HG02588 (cell line): ENCODE data around the gene ADM2.

Source experiments
- ATAC-seq: cut with Tn5 transposase; IDR thresholded peaks from one replicate; pipeline ENCODE4 v1.9.1; 2021; ENCODE audit warnings: mild to moderate bottlenecking, moderate library complexity; ENCODE audit not compliant: unreplicated experiment

The ADM2 gene

DNA sequence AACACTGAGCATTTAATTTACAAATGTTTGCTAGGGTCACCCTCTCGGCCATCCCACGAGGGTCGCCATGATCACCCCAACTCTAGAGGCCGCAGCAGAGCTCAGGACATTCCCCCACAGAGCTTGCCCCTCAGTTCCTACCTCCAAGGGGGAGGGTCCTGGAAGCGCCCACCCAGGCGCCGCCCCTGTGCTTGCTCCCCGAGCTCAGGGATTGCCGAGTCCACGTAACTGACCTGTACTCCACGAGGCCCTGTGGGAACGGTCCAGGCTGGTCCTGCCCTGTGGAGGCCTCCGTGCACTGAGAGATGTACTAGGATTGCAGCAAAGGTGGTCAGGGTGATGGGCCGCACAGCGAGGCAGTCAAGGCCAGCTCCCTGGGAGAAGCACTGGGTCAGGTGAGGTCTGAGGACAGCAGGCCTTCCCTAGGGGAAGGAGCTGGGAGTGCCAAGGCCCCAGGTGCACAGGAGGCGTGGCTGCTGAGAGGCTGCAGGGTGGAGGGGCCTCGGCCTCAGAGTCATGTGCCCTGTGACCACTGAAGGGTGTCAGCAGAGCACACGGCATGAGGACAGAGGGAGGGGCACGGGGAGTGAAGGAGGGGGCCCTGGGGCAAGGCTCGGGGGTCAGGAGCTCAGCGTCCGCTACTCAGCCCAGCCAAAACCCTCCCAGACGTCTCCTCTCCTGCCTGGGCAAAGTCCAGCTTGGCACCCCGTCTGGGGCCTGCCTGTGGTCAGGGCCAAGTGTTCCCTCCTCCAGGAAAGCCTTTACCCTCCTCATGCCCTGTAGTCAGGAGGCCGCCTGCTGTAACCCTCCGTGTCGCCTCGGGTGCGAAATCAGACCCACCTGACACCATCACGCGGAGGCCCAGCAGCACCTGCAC is 2.9 kb downstream of the ADM2 start:
- no peak for ATAC-seq

DNA sequence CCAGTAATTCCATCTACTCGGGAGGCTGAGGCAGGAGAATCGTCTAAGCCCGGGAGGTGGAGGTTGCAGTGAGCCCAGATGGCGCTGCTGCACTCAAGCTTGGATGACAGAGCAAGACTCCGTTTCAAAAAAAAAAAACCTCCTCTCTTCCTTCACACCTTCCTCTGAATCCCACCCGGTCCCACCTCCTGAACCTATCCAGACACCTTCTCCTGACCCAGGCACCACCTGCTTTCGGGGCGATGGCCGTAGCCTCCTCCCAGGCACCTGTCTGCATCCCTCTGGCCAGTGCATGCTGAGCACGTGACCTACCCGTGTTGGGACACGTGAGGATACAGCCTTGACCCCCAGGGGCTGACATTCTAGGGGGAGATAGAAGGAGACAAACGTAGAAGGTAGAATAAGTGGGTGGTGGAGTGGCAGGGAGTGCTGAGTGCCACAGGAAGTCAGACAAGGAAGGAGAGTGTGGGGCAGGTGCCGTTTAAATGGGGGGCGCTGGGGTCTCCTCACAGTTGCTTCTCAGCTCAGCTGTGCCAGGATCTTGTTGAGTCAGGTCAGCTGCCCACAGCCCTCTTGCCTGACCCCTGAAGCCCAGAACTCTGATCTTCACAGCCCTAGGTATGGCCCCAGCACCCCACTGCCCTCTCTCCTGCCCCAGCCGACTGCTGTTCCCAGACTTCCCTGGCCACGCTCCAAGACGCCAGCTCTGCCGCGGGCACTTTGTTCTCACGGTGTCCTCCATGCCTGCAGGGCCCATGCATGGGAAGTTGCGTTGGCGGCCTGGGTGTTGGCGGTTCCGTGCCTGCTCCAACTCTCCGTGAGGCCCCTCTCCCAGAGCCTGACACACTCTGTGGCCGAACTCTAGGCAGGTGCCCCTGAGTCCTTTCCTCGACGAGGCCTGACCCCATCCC is 4.1 kb downstream of the ADM2 start:
- no peak for ATAC-seq

DNA sequence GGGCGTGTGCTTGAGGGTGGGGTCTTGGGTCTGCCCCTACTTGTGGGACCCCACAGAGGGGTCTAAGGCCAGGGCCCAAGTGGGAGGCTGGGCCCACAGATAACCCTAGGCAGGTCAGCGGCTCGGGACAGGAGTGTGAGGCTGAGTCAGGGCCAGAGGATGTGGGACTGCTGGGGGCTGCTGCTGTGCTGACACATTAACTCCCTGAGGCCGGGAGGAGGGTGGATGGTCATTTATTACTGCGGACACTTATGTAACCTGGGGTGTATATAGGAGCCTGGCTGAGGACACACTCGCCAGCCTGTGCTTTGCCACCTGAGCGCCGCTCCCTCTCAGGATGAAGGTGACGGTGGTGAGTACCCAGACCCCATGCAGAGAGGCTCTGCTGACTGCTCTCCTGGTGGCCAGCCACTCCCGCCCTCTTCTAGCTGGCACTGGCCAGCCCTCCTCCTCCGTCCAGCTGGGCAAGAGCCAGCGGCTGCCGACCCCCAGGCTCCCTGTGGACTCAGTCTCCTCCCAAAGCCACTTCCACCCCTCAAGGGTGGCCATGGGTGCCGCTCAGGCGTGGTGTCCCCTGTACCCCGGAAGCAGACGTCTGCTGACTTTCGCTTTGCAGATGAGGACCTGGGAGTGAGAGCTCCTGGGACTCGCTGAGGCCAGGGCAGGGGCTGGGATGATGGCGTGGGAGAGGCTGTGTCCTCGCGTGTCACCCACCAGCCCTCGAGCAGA is 5.4 kb downstream of the ADM2 start, which contains the start of gene MIOX:
Gene MIOX, plus strand, starts transcription at position 299 of the 729 bp plus-strand sequence. Its CDS starts 39 bp downstream, at position 338.
- ATAC-seq, result no peak

DNA sequence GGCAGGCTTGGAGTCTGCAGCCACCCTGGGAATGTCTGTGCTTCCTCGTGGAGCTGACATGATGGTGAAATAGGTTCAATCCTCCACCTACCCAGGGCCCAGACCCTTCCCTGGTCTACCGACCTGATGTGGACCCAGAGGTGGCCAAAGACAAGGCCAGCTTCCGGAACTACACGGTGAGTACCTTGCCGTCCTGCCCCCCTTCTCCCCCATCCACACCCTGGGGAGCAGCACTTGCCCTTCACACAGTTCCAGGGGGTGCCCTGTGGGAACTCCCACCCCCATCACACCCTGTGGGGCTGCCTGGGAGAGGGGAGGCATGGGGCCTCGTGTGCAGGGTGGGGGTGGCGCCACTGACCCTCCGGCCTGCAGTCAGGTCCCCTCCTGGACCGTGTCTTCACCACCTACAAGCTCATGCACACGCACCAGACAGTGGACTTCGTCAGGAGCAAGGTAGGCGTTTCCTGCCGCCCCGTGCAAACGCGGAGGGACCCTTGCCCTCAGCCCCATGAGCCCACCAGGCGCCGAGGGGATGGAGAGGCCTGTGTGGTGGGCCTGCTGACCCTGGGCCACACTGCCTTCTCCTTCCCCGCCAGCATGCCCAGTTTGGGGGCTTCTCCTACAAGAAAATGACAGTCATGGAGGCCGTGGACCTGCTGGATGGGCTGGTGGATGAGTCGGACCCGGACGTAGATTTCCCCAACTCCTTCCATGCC is 6.1 kb downstream of the ADM2 start:
- ATAC-seq, result no peak

DNA sequence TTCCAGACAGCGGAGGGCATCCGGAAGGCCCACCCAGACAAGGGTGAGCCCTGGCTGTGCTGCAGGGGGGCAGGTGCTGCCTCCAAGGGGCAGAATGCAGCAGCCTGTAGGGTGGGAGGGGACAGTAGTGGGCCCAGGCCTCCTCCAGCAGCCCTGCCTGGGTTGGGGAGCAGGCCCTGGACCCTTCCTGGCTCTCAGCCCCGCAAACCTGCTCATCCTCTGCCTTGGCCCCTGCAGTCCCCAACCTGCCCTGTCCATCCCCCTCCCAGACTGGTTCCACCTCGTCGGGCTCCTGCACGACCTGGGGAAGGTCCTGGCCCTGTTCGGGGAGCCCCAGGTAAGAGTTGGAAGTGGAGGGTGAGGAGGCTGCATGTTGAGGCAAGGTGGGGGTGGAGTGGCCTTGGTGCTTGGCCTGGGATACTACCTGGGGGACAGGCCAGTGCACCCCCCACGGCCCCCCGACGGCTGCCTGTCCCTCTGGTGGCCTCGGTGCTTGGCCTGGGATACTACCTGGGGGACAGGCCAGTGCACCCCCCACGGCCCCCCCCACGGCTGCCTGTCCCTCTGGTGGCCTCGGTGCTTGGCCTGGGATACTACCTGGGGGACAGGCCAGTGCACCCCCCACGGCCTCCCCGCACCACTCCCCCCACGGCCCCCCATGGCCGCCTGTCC is 6.8 kb downstream of the ADM2 start:
- ATAC-seq, result no peak

DNA sequence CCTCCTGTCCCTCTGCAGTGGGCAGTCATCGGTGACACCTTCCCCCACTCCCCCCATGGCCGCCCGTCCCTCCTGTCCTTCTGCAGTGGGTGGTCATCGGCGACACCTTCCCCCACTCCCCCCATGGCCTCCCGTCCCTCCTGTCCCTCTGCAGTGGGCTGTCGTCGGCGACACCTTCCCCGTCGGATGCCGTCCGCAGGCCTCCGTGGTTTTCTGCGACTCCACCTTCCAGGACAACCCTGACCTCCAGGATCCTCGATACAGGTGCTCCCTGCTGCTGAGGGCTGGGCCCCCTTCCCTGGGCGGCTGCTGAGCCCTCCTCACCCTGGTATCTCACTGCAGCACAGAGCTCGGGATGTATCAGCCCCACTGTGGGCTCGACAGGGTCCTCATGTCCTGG is 7.5 kb downstream of the ADM2 start:
- ATAC-seq, result no peak

DNA sequence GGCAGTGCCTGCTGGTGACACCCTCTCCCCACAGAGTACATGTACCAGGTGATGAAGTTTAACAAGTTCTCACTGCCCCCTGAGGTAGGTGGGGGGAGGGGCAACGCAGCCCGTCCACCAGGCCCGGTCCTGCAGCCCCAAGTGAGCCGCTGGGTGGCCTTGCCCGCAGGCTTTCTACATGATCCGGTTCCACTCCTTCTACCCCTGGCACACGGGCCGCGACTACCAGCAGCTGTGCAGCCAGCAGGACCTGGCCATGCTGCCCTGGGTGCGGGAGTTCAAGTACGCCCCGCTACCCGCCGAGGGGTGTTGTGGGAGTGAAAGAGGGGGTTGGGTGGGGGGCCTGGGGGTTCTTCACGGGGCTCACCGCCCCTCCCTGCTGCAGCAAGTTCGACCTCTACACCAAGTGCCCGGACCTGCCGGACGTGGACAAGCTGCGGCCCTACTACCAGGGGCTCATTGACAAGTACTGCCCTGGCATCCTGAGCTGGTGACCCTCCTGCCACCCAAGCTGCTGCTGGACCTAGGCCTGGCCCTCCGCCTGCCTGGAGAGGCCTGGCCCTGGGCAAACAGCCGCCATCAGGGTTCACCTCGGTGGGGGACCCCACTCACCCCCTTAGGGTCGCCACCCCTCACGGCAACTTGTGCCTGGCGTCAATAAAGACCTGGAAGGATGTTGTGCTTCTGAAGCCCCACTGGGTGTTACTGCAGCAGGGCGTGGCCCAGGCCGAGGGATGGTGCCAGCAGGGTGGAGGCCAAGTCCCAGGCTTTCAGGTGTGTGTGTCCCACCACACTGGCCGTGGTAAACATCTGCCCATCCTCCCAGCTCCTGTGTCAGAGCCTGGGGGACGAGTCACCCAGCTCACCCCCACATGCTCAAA is 8.3 kb downstream of the ADM2 start:
- ATAC-seq, result no peak

DNA sequence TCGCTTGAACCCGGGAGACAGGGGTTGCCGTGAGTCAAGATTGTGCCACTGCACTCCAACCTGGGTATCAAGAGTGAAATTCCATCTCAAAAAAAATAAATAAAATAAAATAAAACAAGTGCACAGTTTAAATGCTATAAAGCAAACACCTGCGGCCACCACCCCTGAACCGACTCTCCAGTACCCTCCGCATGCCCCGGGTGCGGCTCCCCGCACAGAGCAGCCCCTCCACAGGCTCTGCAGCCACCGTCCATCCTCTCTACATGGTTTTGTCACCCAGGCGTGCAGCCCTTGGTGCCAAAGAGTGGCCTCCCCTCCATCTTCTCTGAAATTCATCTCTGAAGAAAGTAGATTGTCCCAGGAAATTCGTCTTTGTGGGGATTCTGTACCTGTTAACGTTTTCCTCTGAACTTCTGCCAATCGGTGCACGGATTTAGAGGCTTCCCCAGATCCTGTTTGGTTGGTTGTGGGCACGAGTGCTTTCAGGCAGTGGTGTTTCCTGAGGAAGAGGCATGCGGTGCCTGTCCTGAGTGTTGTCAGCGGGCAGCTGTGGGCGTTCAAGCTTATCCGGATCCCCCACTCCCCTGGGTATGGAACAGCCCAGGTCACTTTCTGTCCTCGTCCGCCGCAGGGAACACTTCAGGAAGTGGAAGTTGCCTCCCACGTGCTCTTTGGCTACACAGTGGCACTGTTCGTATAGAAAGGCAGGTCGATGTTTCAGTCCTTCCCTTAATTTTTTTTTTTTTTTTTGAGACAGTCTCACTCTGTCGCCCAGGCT is 9.4 kb downstream of the ADM2 start:
- ATAC-seq, result no peak

DNA sequence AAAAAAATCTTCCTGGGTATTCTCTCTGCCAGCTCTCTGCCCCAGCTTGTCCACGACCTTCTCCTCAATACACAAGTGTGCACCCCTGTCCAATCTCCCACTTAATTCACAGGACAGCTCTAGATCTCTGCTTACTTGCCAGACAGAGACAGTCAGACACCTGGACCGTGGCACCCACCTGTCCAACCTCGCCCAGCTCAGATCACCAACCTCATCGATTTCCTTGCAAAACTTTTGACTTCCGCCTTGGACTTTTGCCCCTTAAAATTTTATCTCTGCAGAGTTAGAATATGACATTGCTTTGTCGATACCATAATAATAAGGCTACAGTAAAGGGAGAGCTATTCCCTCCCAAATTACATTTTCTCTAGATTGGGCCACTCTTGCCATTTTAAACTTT is 15.8 kb downstream of the ADM2 start:
- ATAC-seq, result no peak

DNA sequence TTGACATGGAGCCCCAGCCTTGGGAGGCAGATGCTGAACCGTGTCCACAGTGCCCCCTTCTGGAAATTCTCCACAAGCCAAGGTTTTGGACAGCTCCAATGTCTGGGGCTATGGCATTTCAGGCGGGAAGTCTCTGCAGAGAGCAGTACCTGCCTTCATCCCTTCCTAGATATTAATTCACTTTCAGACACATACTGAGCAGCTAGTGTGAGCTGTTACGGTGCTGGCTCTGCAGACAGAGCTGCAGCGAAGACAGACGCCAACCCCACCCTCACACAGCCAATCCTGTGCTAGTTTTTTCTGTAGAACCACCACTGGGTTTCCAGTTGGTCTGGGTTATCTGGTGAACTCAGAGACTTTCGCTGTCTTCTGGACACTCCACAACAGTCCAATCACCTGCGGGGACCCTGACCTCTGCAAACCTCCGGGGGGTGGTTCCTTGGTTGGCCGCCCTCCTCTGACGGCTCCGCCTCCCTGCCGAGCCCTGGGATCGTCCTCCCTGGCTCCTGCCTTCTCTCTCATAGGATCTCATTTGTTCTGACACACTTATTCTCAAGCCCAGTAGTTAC is 17.1 kb downstream of the ADM2 start:
- no peak for ATAC-seq

DNA sequence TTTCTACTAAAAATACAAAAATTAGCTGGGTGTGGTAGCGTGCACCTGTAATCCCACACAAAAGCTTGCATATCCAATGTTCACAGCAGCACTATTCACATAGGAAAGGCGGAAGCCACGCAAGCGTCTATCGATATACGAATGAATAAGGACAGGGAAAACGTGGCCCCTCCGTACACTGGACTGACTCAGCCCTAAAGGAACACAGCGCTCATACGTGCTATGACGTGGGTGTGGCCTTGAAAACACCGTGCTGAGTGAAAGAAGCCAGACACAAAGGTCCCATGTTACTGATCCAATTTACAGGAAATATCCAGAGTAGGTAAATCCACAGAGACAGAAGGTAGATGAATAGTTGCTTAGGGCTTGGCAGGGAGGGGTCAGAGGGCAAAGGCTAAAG is 19.1 kb downstream of the ADM2 start:
- ATAC-seq, result no peak

DNA sequence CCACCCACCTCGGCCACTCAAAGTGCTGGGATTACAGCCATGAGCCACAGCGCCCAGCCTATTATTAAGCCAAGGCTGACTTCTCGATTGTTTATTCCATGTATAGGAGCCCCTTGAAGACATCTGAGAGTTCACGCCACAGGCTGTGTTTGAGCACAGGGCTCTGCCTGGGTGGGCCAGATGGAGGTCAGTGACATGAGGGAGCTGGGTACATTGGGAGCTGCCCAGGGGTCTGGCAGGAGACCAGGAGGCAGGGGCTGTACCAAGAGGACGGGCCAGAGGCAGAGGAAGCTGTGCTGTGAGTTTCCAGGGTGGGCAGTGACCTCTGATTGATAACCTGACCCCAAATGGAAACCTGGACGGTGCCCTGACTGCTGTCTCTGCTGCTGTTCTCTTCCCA is 20.8 kb downstream of the ADM2 start:
- ATAC-seq, result no peak

DNA sequence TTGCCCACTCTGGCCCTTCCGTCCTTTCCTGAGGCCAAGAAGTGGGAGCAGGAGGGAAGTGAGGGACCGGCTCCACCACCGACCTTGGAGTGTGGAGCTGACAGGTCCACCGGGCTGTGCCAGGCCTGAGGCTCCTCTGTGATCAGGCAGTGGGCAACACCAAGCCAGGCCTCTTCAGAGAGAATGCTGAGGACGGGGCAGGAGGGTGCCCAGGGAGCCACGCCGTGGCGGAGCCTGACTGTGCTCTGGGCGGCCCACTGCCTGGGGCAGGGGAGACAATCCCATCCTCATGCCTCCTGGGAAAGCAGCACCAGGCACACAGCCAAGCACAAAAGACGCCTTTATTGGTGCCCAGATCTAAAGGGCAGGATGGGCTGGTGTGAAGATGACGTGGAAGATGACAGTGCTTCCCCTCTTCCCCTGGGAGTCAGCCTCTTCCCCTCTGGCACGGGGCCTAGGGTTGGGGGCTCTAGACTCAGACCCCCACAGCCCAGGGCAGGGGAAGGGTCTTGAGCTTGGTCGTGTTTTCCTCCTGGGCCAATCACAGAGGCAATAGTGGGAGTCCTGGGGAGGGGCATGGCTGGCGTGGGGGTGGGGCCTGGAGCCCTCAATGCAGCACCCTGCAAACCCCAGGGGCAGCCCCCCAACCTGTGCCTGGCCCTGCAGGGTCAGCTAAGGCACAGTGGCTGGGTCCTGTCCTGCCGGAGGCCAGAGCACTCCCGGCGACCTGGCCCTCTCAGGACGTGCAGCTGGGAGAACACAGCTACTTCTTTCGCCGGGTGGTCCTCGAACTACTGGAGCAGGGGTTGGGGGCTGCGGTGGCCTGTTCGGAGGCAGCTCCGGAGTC is 21.5 kb downstream of the ADM2 start:
- no peak for ATAC-seq

DNA sequence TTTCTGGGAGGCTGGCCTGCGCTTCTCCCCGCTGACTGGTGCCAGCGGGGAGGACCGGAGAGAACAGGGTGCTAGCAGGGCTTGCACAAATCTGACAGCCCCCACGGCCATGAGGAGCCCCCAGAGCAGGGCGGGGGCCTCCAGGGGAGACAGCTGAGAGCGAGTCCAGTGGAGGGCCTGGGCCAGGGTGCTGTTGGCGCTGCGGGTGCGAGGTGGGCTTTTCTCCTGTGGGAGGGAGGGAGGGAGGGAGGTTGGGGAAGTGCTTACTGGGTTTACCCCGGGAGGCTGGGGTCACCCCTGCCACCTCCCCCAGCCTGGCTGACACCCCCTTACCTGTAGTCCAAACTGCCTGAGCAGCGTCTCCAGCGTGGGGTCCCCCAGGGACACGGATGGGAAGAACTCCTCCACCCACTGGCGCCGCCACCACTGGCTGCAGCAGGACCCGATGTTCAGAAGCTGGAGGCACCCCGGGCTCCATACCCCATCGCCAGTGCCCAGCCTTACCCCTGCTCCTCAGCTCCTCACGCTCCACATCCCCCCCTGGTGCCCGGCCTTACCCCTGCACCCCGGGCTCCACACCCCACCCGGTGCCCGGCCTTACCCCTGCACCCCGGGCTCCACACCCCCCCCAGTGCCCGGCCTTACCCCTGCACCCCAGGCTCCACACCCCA is 22.3 kb downstream of the ADM2 start:
- ATAC-seq, result no peak

DNA sequence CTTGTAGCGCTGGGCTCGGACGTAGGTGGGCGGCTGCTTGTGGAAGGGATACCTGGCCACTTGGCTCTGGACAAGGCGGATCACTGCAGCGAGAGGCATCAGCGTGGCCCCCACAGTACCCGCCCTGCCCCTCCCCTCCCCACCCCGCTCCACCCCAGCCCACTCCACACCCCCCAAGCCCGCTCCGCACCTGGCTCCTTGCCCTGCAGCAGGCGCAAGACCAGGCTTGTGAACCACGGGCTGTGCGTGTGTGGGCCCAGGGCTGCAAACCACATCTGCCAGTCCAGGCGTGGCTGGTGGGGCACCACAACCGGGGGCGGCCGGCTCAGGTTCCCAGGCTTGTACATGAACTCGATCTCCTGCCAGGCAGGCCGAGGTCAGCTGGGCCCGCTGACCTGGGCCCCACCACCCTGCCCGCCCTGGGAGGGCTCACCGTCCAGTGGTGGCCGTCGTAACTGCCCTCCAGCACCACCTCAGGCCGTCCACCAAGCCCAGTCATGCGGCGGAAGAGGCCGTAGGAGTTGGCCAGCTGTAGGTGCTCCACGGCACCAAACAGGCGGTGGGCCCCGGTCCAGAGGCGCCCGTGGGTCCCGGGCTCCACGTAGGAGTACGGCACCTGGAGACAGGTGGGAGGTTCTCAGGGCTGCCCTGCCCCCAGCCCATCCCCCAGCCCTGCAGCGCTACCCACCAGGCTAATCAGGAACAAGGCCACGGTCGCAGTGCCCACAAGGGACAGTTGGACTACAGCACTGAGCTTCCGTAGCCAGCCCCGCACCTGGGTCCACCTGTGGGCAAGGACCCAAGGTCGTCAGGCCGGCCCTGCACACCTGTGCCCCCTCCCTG is 23.2 kb downstream of the ADM2 start:
- ATAC-seq, result no peak
